T-helper 2 cell treated with Interferon-gamma antibody and Interleukin-4, amounts not matched to agents 5 μg/mL and 100 μg/mL, for 36 hours (primary cell): ENCODE data around the gene SMIM5.

ENCODE experiments used
- DNase-seq: peaks from one replicate; pipeline ENCODE4 v3.0.0; 2021; ENCODE audit warnings: low spot score
- H3K27ac Mint-ChIP-seq: one replicate; pipeline ENCODE4 v1.8.0; 2021; ENCODE audit warnings: mild to moderate bottlenecking, mixed read lengths
- H3K27me3 Mint-ChIP-seq: one replicate; pipeline ENCODE4 v1.8.0; 2021; ENCODE audit warnings: low read depth, mixed read lengths
- H3K36me3 Mint-ChIP-seq: one replicate; pipeline ENCODE4 v1.8.0; 2021; ENCODE audit warnings: low read depth, mixed read lengths
- H3K4me1 Mint-ChIP-seq: one replicate; pipeline ENCODE4 v1.8.0; 2021; ENCODE audit warnings: low read depth, mixed read lengths
- H3K4me3 Mint-ChIP-seq: one replicate; pipeline ENCODE4 v1.8.0; 2022; ENCODE audit warnings: mild to moderate bottlenecking, moderate library complexity, mixed read lengths
- H3K9me3 Mint-ChIP-seq: one replicate; pipeline ENCODE4 v1.8.0; 2021; ENCODE audit warnings: mixed read lengths

Gene SMIM5

GRCh38 chr17:75665981-75666380 is 32.7 kb downstream of the SMIM5 start:
- Mint-ChIP-seq H3K9me3 (no peaks in the 10 kb centered on the region), H3K4me1 (peaks cover 19% of the 10 kb centered on the region), H3K36me3 (peaks cover 23% of the 10 kb centered on the region), H3K27ac (peak overlapping the region; percentile 73), H3K4me3 (peak overlapping the region; percentile 69), H3K27me3 (no peaks in the 10 kb centered on the region)
- DNase-seq: no peak

GRCh38 chr17:75666959-75667790 is 33.9 kb downstream of the SMIM5 start, which contains the start of the genes RECQL5 and SAP30BP:
Gene RECQL5 (minus strand): TSS chr17:75667154. CDS start chr17:75666557, 597 bp downstream.
Gene SAP30BP (plus strand): TSS chr17:75667338. CDS start chr17:75667373, 35 bp downstream.
- no peaks in the 10 kb centered on the region for H3K9me3 Mint-ChIP-seq
- peak within 1 kb of the TSS; percentile 73 for H3K27ac Mint-ChIP-seq
- DNase-seq: peak; percentile 98
- peaks cover 30% of the 10 kb centered on the region for H3K36me3 Mint-ChIP-seq
- H3K4me3 Mint-ChIP-seq: peak within 1 kb of the TSS; percentile 69
- H3K4me1 Mint-ChIP-seq: peaks cover 19% of the 10 kb centered on the region
- H3K27me3 Mint-ChIP-seq: no peaks in the 10 kb centered on the region

DNA sequence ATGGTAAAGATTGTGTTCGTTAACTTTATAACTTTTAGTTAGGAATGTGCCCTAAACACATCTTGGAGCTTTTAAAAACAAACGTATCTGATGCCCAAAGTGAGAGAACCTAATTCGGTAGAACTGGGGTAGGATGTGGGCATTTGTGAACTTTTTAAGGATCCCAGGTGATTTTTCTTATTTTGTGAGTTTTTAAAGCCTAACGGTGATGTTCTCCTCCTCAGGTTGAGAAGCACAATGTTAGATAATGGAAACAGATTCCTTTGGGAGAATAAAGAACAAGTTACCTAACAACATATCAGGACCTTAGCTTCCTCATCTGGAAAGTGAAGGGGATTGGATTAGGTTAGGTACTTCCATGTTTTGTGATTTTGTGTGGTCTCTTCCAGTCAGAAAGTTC is 34.6 kb downstream of the SMIM5 start:
- H3K4me3 Mint-ChIP-seq: no peak overlapping the region
- H3K27ac Mint-ChIP-seq: no peak overlapping the region
- no peak for DNase-seq
- no peaks in the 10 kb centered on the region for H3K27me3 Mint-ChIP-seq
- H3K9me3 Mint-ChIP-seq: no peaks in the 10 kb centered on the region
- H3K4me1 Mint-ChIP-seq: peaks cover 19% of the 10 kb centered on the region
- peaks cover 28% of the 10 kb centered on the region for H3K36me3 Mint-ChIP-seq

DNA sequence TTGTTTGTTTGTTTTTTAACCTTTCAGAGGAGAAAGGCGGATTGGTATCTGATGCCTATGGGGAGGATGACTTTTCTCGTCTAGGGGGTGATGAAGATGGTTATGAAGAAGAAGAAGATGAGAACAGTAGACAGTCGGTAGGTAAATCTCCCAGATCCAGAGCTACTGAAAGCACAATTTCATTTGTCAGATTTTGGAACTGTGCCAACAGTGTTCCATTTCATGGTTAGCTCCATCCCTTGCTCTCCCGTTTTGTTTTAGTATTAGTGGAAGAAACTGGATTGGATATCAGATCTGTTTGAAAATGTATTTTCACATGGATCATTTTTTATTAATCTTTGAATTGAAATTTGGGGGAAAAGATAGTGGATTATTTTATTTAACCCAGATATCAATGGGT is 35.3 kb downstream of the SMIM5 start:
- no peak for DNase-seq
- H3K36me3 Mint-ChIP-seq: peaks cover 32% of the 10 kb centered on the region
- H3K27me3 Mint-ChIP-seq: no peaks in the 10 kb centered on the region
- H3K27ac Mint-ChIP-seq: no peak overlapping the region
- no peaks in the 10 kb centered on the region for H3K9me3 Mint-ChIP-seq
- H3K4me1 Mint-ChIP-seq: peaks cover 19% of the 10 kb centered on the region
- H3K4me3 Mint-ChIP-seq: no peak overlapping the region

GRCh38 chr17:75670868-75671267 is 37.6 kb downstream of the SMIM5 start:
- Mint-ChIP-seq H3K9me3 (no peaks in the 10 kb centered on the region), H3K27me3 (no peaks in the 10 kb centered on the region), H3K4me3 (no peak overlapping the region), H3K4me1 (peaks cover 21% of the 10 kb centered on the region), H3K36me3 (peaks cover 35% of the 10 kb centered on the region), H3K27ac (peak overlapping the region; percentile 45)
- no peak for DNase-seq

DNA sequence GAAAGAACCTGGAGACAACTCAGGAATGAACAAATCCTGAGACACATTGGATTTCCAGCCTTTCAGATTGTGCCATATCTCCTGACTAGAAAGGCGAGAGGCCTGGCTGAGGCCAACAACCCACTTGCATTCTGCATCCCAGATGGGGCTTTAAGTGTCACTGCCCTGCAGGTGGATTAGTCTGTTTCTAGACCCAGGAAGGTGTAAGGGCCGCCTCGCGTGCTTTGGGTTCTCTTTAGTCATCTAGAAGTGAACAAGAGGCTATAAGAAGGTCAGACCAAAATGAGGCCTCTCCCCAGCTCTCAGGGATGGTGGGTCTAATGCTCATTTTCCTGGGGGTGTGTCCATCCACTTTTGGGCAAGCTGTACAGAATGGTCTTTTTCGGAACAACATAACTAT is 38.8 kb downstream of the SMIM5 start:
- Mint-ChIP-seq H3K27me3 (no peaks in the 10 kb centered on the region), H3K27ac (no peak overlapping the region), H3K4me1 (peaks cover 18% of the 10 kb centered on the region), H3K9me3 (no peaks in the 10 kb centered on the region), H3K36me3 (peaks cover 39% of the 10 kb centered on the region), H3K4me3 (no peak overlapping the region)
- no peak for DNase-seq

- Mint-ChIP-seq H3K36me3 (peaks cover 43% of the 10 kb centered on the region), H3K27me3 (no peaks in the 10 kb centered on the region), H3K4me3 (no peak overlapping the region), H3K4me1 (peaks cover 14% of the 10 kb centered on the region), H3K27ac (no peak overlapping the region), H3K9me3 (no peaks in the 10 kb centered on the region)
- no peak for DNase-seq
These were observed 40.3 kb downstream of the SMIM5 start for GRCh38 chr17:75673487-75673886.

DNA sequence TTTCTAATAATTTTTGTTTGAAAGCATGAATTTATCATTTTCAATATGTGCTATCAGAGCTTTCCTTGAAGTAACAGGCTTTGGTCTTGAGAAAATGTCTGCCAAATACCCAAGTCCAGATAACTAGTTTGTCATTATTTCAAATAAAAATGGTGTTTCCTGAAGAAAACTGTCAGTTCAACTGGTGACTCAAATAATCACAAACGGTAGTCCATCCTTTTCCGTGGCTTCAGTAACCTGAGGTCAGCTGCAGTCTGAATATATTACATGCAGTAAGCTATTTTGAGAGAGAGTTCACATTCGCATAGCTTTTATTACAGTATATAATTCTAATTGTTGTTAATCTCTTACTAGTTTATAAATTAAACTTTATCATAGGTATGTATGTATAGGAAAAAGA is 43.2 kb downstream of the SMIM5 start:
- no peak for DNase-seq
- Mint-ChIP-seq H3K4me3 (no peak overlapping the region), H3K9me3 (no peaks in the 10 kb centered on the region), H3K4me1 (peaks cover 3% of the 10 kb centered on the region), H3K36me3 (peaks cover 29% of the 10 kb centered on the region), H3K27me3 (no peaks in the 10 kb centered on the region), H3K27ac (no peak overlapping the region)

GRCh38 chr17:75679706-75680211 is 46.5 kb downstream of the SMIM5 start:
- no peaks in the 10 kb centered on the region for H3K9me3 Mint-ChIP-seq
- H3K36me3 Mint-ChIP-seq: peaks cover 18% of the 10 kb centered on the region
- peaks cover 4% of the 10 kb centered on the region for H3K4me1 Mint-ChIP-seq
- H3K4me3 Mint-ChIP-seq: no peak overlapping the region
- no peaks in the 10 kb centered on the region for H3K27me3 Mint-ChIP-seq
- no peak for DNase-seq
- no peak overlapping the region for H3K27ac Mint-ChIP-seq

GRCh38 chr17:75680431-75680830 is 47.2 kb downstream of the SMIM5 start:
- no peak for DNase-seq
- Mint-ChIP-seq H3K27me3 (no peaks in the 10 kb centered on the region), H3K36me3 (peaks cover 16% of the 10 kb centered on the region), H3K27ac (no peak overlapping the region), H3K4me3 (no peak overlapping the region), H3K4me1 (peaks cover 2% of the 10 kb centered on the region), H3K9me3 (no peaks in the 10 kb centered on the region)

- H3K36me3 Mint-ChIP-seq: peaks cover 17% of the 10 kb centered on the region
- H3K4me3 Mint-ChIP-seq: no peak overlapping the region
- no peak for DNase-seq
- no peaks in the 10 kb centered on the region for H3K9me3 Mint-ChIP-seq
- H3K27me3 Mint-ChIP-seq: no peaks in the 10 kb centered on the region
- peaks cover 2% of the 10 kb centered on the region for H3K4me1 Mint-ChIP-seq
- H3K27ac Mint-ChIP-seq: no peak overlapping the region
These were observed 48.1 kb downstream of the SMIM5 start for GRCh38 chr17:75681289-75681688.

GRCh38 chr17:75683583-75683982 is 50.3 kb downstream of the SMIM5 start:
- H3K9me3 Mint-ChIP-seq: no peaks in the 10 kb centered on the region
- no peaks in the 10 kb centered on the region for H3K27me3 Mint-ChIP-seq
- DNase-seq: no peak
- no peak overlapping the region for H3K27ac Mint-ChIP-seq
- no peak overlapping the region for H3K4me3 Mint-ChIP-seq
- H3K4me1 Mint-ChIP-seq: peaks cover 12% of the 10 kb centered on the region
- H3K36me3 Mint-ChIP-seq: peaks cover 10% of the 10 kb centered on the region

DNA sequence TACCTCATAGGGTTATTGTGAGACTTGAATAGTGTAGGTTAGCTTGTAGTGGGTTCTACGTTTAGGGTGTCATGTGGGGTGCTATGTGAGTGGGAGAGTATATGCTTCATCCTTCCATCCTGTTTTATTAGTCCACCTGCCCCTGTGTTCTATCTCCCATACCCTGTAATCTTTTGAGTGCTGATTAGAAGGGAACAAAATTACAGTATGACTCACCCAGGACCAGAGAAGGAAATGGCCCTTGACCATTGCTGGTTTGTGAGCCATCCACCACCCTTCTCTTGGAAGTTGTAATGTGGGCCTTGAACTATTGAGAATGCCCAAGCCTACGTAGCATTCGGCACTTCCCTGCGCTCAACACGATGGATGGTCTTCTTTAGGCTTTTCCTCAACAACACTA is 51.0 kb downstream of the SMIM5 start:
- Mint-ChIP-seq H3K4me1 (peaks cover 18% of the 10 kb centered on the region), H3K4me3 (no peak overlapping the region), H3K9me3 (no peaks in the 10 kb centered on the region), H3K27me3 (no peaks in the 10 kb centered on the region), H3K27ac (no peak overlapping the region), H3K36me3 (peaks cover 8% of the 10 kb centered on the region)
- no peak for DNase-seq

- Mint-ChIP-seq H3K27me3 (no peaks in the 10 kb centered on the region), H3K9me3 (no peaks in the 10 kb centered on the region), H3K4me3 (no peak overlapping the region), H3K36me3 (peaks cover 14% of the 10 kb centered on the region), H3K27ac (no peak overlapping the region), H3K4me1 (peaks cover 25% of the 10 kb centered on the region)
- DNase-seq: no peak
These were observed 51.7 kb downstream of the SMIM5 start for GRCh38 chr17:75684924-75685323.
